HepG2 (cell line): Measurements from ENCODE around the gene OR6C76. TPM values are rescaled to one million over a fixed set of nuclear protein-coding genes. Genes with fewer than 3 reads are reported as not detected.

ENCODE experiments used
- CREB1 ChIP-seq, 2 experiments: fragments of 450-650 bp in 1 of 2; IDR thresholded peaks; 2 replicates each; pipeline ENCODE4 v1.6.1; 2016 to 2017; ENCODE audit warnings: control low read depth in 1 of 2, mild to moderate bottlenecking in 1 of 2, missing compliant biosample characterization in 1 of 2, missing genetic modification characterization in 1 of 2
- CREBL2 ChIP-seq: sonication (generic); formaldehyde crosslinking; IDR thresholded peaks from 2 replicates; pipeline ENCODE4 v1.8.1; 2023; ENCODE audit warnings: missing genetic modification reagents, mild to moderate bottlenecking, borderline replicate concordance
- GABPB1 ChIP-seq: IDR thresholded peaks from 2 replicates; pipeline ENCODE4 v1.6.1; 2016; ENCODE audit warnings: mild to moderate bottlenecking, missing genetic modification reagents, moderate library complexity, missing compliant biosample characterization
- GTF2F1 ChIP-seq: fragments of 150-350 bp; IDR thresholded peaks from 2 replicates; pipeline ENCODE4 v1.6.1; 2014; ENCODE audit warnings: low read length
- NFIC ChIP-seq: IDR thresholded peaks from 2 replicates; pipeline ENCODE4 v1.6.1; 2012; ENCODE audit warnings: mild to moderate bottlenecking, low read length, inconsistent platforms
- NFRKB ChIP-seq: fragments of 450-650 bp; IDR thresholded peaks from 2 replicates; pipeline ENCODE4 v1.6.1; 2017
- ZNF776 ChIP-seq: sonication (generic); formaldehyde crosslinking; IDR thresholded peaks from 2 replicates; pipeline ENCODE4 v1.4.0; 2020; ENCODE audit warnings: mild to moderate bottlenecking, missing genetic modification reagents
- ZNF883 ChIP-seq: sonication (generic); formaldehyde crosslinking; IDR thresholded peaks from 2 replicates; pipeline ENCODE4 v1.5.1; 2020; ENCODE audit warnings: mild to moderate bottlenecking, missing genetic modification reagents; ENCODE audit errors: not compliant biosample characterization
- ZUFSP ChIP-seq: sonication (generic); formaldehyde crosslinking; IDR thresholded peaks from 2 replicates; pipeline ENCODE4 v1.9.0; 2021; ENCODE audit warnings: missing genetic modification reagents, mild to moderate bottlenecking, borderline replicate concordance
- polyA plus RNA-seq, 8 experiments: library from polyadenylated mRNA; depleted of rRNA in 3 of 8; stranded (reverse) in 7 of 8; unstranded in 1 of 8; fragments of >200 nt; fragmentation: Illumina TruSeq in 4 of 8; extraction: Trizol in 4 of 8; gene quantifications; 2 replicates each; pipeline versions ENCODE4 v1.2.1 to v1.2.3, GENCODE V29; 2011 to 2016; ENCODE audit warnings: low read depth in 4 of 8, missing spikeins in 1 of 8, mixed read lengths in 1 of 8; ENCODE audit not compliant: insufficient read depth in 1 of 8
- total RNA-seq, 5 experiments: library from RNA; depleted of rRNA; stranded (reverse); fragments of >200 nt; fragmentation: Illumina TruSeq; extraction: Trizol; gene quantifications; 2 replicates each; pipeline ENCODE4 v1.2.3, GENCODE V29; 2016; ENCODE audit warnings: low read depth in 1 of 5
- TF ChIP-seq, protein P1 (sequence below): sonication (generic); formaldehyde crosslinking; IDR thresholded peaks from 2 replicates; pipeline ENCODE4 v1.5.0; 2020; ENCODE audit warnings: mild to moderate bottlenecking, missing genetic modification reagents, moderate library complexity
- TF ChIP-seq, protein P2 (sequence below): sonication (generic); formaldehyde crosslinking; IDR thresholded peaks from 2 replicates; pipeline ENCODE4 v1.4.0; 2020; ENCODE audit warnings: missing genetic modification reagents

OR6C76 gene
- total and polyA plus RNA-seq, 2 of the 13 experiments (the other 11 are each of a cell fraction or from before 2014, with no cell fraction given), result not detected

DNA sequence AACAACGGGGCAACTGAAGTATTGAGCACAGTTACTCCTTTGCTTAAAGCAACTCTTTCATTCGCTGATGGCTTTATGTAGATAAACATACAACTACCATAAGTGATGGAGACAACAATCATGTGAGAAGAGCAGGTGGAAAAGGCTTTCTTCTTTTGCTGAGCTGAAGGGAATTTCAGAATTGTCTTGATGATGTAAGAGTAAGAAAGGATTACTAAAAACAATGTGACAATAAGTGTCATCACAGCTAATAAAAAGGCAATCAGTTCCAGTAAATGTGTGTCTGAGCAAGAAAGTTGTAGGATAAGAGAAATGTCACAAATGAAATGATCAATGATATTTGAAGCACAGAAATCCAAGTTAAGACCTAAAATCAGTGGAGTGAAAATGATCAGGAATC lies 43.2 kb downstream of the OR6C76 start (continued):
- TF ChIP-seq, protein P1, sequence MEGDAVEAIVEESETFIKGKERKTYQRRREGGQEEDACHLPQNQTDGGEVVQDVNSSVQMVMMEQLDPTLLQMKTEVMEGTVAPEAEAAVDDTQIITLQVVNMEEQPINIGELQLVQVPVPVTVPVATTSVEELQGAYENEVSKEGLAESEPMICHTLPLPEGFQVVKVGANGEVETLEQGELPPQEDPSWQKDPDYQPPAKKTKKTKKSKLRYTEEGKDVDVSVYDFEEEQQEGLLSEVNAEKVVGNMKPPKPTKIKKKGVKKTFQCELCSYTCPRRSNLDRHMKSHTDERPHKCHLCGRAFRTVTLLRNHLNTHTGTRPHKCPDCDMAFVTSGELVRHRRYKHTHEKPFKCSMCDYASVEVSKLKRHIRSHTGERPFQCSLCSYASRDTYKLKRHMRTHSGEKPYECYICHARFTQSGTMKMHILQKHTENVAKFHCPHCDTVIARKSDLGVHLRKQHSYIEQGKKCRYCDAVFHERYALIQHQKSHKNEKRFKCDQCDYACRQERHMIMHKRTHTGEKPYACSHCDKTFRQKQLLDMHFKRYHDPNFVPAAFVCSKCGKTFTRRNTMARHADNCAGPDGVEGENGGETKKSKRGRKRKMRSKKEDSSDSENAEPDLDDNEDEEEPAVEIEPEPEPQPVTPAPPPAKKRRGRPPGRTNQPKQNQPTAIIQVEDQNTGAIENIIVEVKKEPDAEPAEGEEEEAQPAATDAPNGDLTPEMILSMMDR (CRISPR knock-in tag), result no peak
- TF ChIP-seq ZNF776 (no peak), ZUFSP (CRISPR knock-in tag) (no peak), NFRKB (no peak), GTF2F1 (no peak), NFIC (no peak), ZNF883 (CRISPR knock-in tag) (no peak), GABPB1 (CRISPR knock-in tag) (no peak), CREB1 (IDR thresholded peaks at IDR 0.05) (no peak), CREB1 (CRISPR knock-in tag; IDR thresholded peaks at IDR 0.05) (no peak), CREBL2 (CRISPR knock-in tag) (no peak)
- TF ChIP-seq, protein P2, sequence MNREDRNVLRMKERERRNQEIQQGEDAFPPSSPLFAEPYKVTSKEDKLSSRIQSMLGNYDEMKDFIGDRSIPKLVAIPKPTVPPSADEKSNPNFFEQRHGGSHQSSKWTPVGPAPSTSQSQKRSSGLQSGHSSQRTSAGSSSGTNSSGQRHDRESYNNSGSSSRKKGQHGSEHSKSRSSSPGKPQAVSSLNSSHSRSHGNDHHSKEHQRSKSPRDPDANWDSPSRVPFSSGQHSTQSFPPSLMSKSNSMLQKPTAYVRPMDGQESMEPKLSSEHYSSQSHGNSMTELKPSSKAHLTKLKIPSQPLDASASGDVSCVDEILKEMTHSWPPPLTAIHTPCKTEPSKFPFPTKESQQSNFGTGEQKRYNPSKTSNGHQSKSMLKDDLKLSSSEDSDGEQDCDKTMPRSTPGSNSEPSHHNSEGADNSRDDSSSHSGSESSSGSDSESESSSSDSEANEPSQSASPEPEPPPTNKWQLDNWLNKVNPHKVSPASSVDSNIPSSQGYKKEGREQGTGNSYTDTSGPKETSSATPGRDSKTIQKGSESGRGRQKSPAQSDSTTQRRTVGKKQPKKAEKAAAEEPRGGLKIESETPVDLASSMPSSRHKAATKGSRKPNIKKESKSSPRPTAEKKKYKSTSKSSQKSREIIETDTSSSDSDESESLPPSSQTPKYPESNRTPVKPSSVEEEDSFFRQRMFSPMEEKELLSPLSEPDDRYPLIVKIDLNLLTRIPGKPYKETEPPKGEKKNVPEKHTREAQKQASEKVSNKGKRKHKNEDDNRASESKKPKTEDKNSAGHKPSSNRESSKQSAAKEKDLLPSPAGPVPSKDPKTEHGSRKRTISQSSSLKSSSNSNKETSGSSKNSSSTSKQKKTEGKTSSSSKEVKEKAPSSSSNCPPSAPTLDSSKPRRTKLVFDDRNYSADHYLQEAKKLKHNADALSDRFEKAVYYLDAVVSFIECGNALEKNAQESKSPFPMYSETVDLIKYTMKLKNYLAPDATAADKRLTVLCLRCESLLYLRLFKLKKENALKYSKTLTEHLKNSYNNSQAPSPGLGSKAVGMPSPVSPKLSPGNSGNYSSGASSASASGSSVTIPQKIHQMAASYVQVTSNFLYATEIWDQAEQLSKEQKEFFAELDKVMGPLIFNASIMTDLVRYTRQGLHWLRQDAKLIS (CRISPR knock-in tag), result no peak
